Kidney epithelial cell (primary cell): Measurements from ENCODE around the gene LCA5. TPM values are rescaled to one million over a fixed set of nuclear protein-coding genes. Genes with fewer than 3 reads are reported as not detected.

ENCODE experiments used
- DNase-seq: peaks from one replicate; pipeline ENCODE4 v3.0.0-alpha.2; 2010; ENCODE audit warnings: low read depth
- H3K27me3 ChIP-seq: 2 replicates; pipeline ENCODE4 v1.6.0; 2011; ENCODE audit warnings: low read length; ENCODE audit not compliant: control insufficient read depth, insufficient read depth
- H3K36me3 ChIP-seq: 2 replicates; pipeline ENCODE4 v1.5.1; 2011; ENCODE audit warnings: low read length; ENCODE audit not compliant: control insufficient read depth, insufficient read depth
- H3K4me3 ChIP-seq: 2 replicates; pipeline ENCODE4 v1.5.1; 2011; ENCODE audit warnings: low read depth, mild to moderate bottlenecking, control low read depth, low read length
- total RNA-seq: library from RNA; depleted of rRNA; stranded (reverse); fragments of >200 nt; gene quantifications from 2 replicates; pipeline ENCODE4 v1.2.3, GENCODE V29; 2015
- TF ChIP-seq, protein P1 (sequence below): IDR thresholded peaks from 2 replicates; pipeline ENCODE4 v1.5.1; 2011; ENCODE audit warnings: mild to moderate bottlenecking, moderate library complexity, low read length, control low read depth, inconsistent platforms; ENCODE audit not compliant: insufficient read depth, poor library complexity, severe bottlenecking

Gene LCA5
- total RNA-seq, 1 donor from 2014 or later, result 7.0 TPM

DNA sequence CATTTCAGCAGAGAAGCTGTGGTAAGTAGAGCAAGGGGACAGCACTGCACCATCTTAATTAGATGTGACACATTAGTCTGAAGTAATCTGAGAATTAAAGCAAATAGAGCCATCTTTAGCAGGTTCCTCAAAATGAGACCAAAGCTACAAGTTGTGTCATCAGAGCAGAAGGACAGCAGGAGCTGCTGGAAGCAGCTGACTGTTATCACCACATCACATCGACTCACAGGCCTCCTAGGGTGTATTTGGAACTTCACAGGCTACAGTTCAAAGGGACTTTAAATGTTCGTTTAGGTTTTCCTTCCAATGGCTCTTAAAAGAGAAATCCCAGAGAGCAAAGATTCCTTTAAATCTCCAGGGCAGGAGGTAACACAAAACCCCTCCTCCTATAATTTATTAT is 69.5 kb downstream of the LCA5 start:
- H3K4me3 ChIP-seq, result no peak overlapping the region
- no peaks in the 10 kb centered on the region for H3K36me3 ChIP-seq
- TF ChIP-seq, protein P1, sequence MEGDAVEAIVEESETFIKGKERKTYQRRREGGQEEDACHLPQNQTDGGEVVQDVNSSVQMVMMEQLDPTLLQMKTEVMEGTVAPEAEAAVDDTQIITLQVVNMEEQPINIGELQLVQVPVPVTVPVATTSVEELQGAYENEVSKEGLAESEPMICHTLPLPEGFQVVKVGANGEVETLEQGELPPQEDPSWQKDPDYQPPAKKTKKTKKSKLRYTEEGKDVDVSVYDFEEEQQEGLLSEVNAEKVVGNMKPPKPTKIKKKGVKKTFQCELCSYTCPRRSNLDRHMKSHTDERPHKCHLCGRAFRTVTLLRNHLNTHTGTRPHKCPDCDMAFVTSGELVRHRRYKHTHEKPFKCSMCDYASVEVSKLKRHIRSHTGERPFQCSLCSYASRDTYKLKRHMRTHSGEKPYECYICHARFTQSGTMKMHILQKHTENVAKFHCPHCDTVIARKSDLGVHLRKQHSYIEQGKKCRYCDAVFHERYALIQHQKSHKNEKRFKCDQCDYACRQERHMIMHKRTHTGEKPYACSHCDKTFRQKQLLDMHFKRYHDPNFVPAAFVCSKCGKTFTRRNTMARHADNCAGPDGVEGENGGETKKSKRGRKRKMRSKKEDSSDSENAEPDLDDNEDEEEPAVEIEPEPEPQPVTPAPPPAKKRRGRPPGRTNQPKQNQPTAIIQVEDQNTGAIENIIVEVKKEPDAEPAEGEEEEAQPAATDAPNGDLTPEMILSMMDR, result no peak
- no peaks in the 10 kb centered on the region for H3K27me3 ChIP-seq
- DNase-seq, result no peak

DNA sequence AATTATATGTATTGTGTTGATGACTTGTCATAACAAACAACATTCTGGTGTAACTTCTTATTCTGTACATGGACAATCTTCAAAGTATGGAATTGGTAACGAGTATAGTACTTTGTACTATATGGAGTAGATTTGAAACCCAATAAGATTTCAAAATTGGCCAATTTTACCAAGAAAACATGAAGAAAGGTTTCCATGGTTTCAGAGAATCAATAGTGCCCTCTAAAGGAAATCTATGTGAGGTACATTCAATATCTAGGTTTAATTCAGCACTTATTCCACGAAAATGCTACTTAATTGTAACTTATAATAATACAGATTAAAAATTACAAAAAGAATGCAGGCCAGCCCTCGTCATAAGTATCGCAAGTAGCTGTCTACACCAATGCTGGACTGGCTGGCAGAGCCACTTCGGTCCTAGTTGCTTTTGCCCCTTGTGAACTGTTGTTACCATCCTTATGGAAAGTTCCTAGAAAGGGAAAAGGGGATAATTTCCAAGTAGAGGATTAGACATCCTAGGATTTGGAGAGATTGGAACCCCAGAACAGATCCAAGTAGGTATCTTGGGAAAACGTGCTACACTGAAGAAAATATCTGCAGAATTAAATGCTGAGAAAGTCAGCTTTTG is 70.9 kb downstream of the LCA5 start:
- H3K36me3 ChIP-seq, result no peaks in the 10 kb centered on the region
- no peak overlapping the region for H3K4me3 ChIP-seq
- H3K27me3 ChIP-seq, result no peaks in the 10 kb centered on the region
- DNase-seq, result no peak
- TF ChIP-seq, protein P1, result peak; percentile 36

- H3K4me3 ChIP-seq, result no peak overlapping the region
- no peaks in the 10 kb centered on the region for H3K27me3 ChIP-seq
- no peaks in the 10 kb centered on the region for H3K36me3 ChIP-seq
- DNase-seq, result no peak
- TF ChIP-seq, protein P1, result no peak
Observed at GRCh38 chr6:79465381-79465780, 71.8 kb downstream of the LCA5 start.

- Histone ChIP-seq H3K36me3 (no peaks in the 10 kb centered on the region), H3K27me3 (no peaks in the 10 kb centered on the region), H3K4me3 (no peak overlapping the region)
- peak; percentile 50 for DNase-seq
- TF ChIP-seq, protein P1, result no peak
Observed at GRCh38 chr6:79463621-79464050, 73.6 kb downstream of the LCA5 start.

GRCh38 chr6:79461205-79461604 is 76.0 kb downstream of the LCA5 start:
- DNase-seq, result peak; percentile 16
- H3K4me3 ChIP-seq, result no peak overlapping the region
- TF ChIP-seq, protein P1, result no peak
- H3K36me3 ChIP-seq, result no peaks in the 10 kb centered on the region
- no peaks in the 10 kb centered on the region for H3K27me3 ChIP-seq

DNA sequence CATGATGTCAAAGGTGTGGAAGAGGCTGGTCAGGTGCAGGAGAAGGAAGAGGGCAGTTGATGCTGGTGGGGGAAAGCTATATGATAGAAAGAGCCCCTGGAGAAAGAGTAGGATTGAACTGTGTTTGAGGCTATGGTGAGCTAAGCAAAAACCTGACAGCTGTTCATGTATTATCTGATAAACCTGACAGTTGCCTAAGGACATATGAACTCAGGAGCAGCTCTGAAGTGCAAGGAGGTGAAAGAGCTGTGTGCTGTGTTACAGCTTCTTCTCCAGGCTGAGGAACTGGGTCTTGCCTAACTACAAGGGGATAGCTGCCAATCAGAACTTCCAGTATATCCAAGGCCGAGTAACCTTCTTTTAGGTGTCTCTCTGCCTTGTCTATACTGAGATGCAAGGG is 81.8 kb downstream of the LCA5 start:
- Histone ChIP-seq H3K36me3 (no peaks in the 10 kb centered on the region), H3K4me3 (no peak overlapping the region), H3K27me3 (no peaks in the 10 kb centered on the region)
- DNase-seq, result no peak
- TF ChIP-seq, protein P1, result no peak
